Left ventricle myocardium inferior (tissue), 1 donor: ENCODE results near the gene VILL. TPM values are rescaled to one million over a fixed set of nuclear protein-coding genes. Genes with fewer than 3 reads are reported as not detected.

ENCODE experiments used
- DNase-seq: peaks from one replicate; pipeline ENCODE4 v3.0.0-alpha.2; 2020
- H3K27ac ChIP-seq: fragments of 200-600 bp; replicated peaks from 2 replicates; pipeline ENCODE4 v1.8.0; 2021
- H3K27me3 ChIP-seq: fragments of 200-600 bp; 2 replicates; pipeline ENCODE4 v1.8.0; 2021; ENCODE audit warnings: low read depth
- H3K36me3 ChIP-seq: fragments of 200-600 bp; 2 replicates; pipeline ENCODE4 v1.8.0; 2021
- H3K4me1 ChIP-seq: fragments of 200-600 bp; 2 replicates; pipeline ENCODE4 v1.8.0; 2021
- H3K4me3 ChIP-seq: fragments of 200-600 bp; 2 replicates; pipeline ENCODE4 v1.8.0; 2021; ENCODE audit warnings: mild to moderate bottlenecking, moderate library complexity
- H3K9me3 ChIP-seq: fragments of 200-600 bp; replicated peaks from 2 replicates; pipeline ENCODE4 v1.8.0; 2021
- intact Hi-C: fragments of 100-400 bp; cut with micrococcal nuclease; formaldehyde crosslinking; loops from one replicate; pipeline ENCODE4 v1.11.0; 2022
- total RNA-seq: library from RNA; stranded (reverse); fragmentation: NEBNext Ultra II Directional; extraction: Animal tissue kit (Norgen Biotek cat#: 25700); gene quantifications from one replicate; pipeline ENCODE4 v1.2.1, GENCODE V29; 2021
- TF ChIP-seq, protein P1 (sequence below): fragments of 200-600 bp; IDR thresholded peaks from 2 replicates; pipeline ENCODE4 v1.8.0; 2021; ENCODE audit warnings: antibody characterized with exemption, mild to moderate bottlenecking, borderline replicate concordance
- donor health status: DM: no; HTN: yes; CAD: no; lungs with severe emphysema.

VILL gene
- total RNA-seq, 1 donor from 2014 or later = 3.6 TPM

DNA sequence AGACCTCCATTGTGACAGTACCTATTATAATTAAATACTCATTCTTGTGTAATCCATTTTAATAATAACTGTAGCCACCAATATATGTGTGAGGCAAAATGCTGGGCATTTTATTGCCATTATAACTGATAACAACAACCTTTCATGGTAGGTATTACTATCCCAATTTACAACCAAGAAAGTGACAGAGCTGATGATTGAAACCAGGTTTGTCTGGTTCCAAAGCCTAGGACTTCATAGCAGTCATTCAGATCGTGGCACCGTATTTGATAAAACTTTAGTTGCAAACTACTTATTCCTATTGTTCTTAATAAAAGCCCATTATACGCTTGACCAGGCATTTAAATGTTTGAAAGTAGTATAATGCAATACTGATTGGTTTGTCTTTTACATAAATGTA lies 26.4 kb upstream of the VILL start:
- no peaks in the 10 kb centered on the region for H3K27me3 ChIP-seq
- H3K9me3 ChIP-seq = no peaks in the 10 kb centered on the region
- intact Hi-C loops = no loop called here
- H3K27ac ChIP-seq = no peak overlapping the region
- H3K4me3 ChIP-seq = no peak overlapping the region
- no peak for DNase-seq
- H3K4me1 ChIP-seq = peaks cover 59% of the 10 kb centered on the region
- TF ChIP-seq, protein P1, sequence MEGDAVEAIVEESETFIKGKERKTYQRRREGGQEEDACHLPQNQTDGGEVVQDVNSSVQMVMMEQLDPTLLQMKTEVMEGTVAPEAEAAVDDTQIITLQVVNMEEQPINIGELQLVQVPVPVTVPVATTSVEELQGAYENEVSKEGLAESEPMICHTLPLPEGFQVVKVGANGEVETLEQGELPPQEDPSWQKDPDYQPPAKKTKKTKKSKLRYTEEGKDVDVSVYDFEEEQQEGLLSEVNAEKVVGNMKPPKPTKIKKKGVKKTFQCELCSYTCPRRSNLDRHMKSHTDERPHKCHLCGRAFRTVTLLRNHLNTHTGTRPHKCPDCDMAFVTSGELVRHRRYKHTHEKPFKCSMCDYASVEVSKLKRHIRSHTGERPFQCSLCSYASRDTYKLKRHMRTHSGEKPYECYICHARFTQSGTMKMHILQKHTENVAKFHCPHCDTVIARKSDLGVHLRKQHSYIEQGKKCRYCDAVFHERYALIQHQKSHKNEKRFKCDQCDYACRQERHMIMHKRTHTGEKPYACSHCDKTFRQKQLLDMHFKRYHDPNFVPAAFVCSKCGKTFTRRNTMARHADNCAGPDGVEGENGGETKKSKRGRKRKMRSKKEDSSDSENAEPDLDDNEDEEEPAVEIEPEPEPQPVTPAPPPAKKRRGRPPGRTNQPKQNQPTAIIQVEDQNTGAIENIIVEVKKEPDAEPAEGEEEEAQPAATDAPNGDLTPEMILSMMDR = no peak
- H3K36me3 ChIP-seq = peaks cover 7% of the 10 kb centered on the region

DNA sequence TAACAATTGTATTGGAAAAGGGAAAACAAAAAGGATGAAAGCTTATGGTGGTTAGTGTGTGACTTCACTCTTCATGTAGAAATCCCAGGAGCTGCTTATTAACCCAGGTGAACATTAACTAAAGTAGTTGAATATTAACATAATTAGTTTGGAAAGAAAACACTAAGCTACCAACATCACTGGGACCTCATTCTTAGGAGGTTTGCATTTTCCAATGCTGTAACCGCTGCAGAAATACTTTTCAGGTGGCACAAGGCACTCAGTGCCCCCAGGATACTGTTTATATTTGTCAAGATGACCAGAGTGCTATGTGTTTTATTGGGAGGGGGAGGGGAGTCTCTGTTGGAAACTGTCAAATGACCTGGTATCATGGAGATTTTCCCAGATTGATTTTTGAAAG lies 25.9 kb upstream of the VILL start:
- DNase-seq = no peak
- Histone ChIP-seq H3K9me3 (no peaks in the 10 kb centered on the region), H3K4me1 (peaks cover 64% of the 10 kb centered on the region), H3K4me3 (no peak overlapping the region), H3K27ac (no peak overlapping the region), H3K36me3 (peaks cover 7% of the 10 kb centered on the region), H3K27me3 (no peaks in the 10 kb centered on the region)
- intact Hi-C loops = no loop called here
- TF ChIP-seq, protein P1 = no peak

DNA sequence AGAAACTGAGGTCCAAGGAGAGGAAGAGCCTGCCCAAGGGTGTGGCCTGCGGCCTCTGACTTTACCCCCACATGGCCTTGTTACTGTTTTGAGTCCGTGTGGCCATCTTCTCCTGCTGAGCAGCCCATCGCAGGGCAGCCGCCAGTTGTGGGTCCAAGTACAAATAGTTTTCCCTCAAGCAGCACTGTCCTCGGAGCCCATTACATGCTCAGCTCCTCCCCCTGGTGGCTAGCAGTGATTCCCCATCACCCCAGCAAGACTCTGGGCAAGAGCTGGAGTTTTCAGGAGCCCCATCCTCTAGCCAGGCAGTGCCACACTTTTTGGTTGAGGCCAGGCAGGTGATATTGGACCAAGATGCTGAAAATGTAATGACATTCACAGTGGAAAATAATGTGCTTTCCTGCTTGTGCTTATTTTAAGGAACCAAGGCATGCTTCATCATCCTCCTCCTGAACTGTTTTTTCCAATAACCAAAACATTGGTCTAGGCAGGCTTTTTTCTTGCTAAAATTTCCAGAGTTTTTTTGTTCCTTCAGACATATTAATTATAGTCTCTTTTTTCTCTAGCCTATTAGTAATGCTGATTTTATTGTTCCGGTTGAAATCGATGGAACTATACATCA lies 23.2 kb upstream of the VILL start:
- TF ChIP-seq, protein P1 = peak; percentile 89
- no peaks in the 10 kb centered on the region for H3K9me3 ChIP-seq
- intact Hi-C loops = no loop called here
- peaks cover 18% of the 10 kb centered on the region for H3K36me3 ChIP-seq
- H3K4me3 ChIP-seq = no peak overlapping the region
- DNase-seq = peak; percentile 63
- H3K4me1 ChIP-seq = peaks cover 56% of the 10 kb centered on the region
- peak overlapping the region; percentile 72 for H3K27ac ChIP-seq
- H3K27me3 ChIP-seq = no peaks in the 10 kb centered on the region

DNA sequence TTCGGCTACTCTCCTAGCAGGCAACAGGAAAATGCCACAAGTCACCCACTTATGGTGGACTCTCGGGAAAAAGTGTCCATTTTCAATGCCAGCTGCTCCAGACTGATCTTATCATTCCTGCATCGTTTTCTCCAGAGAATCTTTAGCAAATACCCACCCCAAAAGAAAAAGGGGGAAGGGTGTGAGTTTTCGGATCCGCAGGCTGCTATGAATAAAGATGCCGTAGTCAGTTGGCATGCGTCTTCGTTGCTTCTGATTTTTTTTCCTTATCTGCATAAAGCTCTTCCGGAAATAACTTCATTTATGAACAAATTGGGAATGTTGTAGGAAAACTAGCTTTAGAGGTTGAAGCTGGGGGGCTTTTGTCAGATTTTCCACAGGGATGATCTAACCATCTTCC lies 22.4 kb upstream of the VILL start:
- peaks cover 47% of the 10 kb centered on the region for H3K4me1 ChIP-seq
- TF ChIP-seq, protein P1 = no peak
- no peaks in the 10 kb centered on the region for H3K27me3 ChIP-seq
- no peak overlapping the region for H3K4me3 ChIP-seq
- intact Hi-C loops = loop anchor here (2.0 kb wide), 1 partner anchor 113 kb away; no protein-coding TSS in a partner anchor
- no peaks in the 10 kb centered on the region for H3K9me3 ChIP-seq
- peaks cover 26% of the 10 kb centered on the region for H3K36me3 ChIP-seq
- H3K27ac ChIP-seq = peak overlapping the region; percentile 72
- DNase-seq = no peak

DNA sequence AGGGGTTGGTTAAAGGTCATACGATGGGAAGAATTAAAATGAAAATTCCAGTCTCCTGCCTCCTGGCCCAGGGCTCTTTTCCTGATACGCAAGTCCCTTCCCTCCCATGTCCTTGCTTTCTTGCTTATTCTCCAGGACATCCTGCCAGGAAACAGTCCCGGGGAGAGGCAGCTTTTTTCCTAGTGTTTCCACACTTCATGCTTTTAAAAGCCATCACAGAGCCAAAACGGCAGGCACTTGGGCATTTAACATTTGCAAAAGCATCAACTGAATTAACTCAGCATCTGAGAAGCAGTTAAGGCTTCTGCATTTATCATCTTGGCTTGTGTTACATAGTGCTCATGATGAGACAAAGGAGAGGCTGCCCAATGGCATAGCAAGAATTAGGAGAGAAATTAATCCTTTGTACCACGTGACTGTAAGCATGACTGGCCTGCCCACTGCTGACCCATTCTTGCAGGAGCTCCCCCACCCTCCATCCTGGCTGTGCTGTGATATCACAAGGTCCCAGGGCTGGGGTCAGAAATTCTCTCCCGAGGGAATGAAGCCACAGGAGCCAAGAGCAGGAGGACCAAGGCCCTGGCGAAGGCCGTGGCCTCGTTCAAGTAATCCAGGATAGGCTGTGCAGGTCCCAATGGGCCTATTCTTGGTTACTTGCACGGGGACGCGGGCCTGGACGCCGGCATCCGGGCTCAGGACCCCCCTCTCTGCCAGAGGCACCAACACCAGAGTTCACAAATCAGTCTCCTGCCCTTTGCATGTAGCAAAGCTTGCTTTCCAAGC lies 21.6 kb upstream of the VILL start:
- DNase-seq = no peak
- Histone ChIP-seq H3K36me3 (peaks cover 33% of the 10 kb centered on the region), H3K9me3 (no peaks in the 10 kb centered on the region), H3K4me3 (no peak overlapping the region), H3K27ac (peak overlapping the region; percentile 72), H3K4me1 (peaks cover 45% of the 10 kb centered on the region), H3K27me3 (no peaks in the 10 kb centered on the region)
- intact Hi-C loops = loop anchor here (2.0 kb wide), 1 partner anchor 114 kb away; no protein-coding TSS in a partner anchor
- TF ChIP-seq, protein P1 = no peak
